Stimulated activated CD4-positive, alpha-beta T cell treated with anti-CD3 and anti-CD28 coated beads, Interleukin-1b, Interleukin-23, amount 100 ng/mL, for 24 hours (primary cell): ENCODE results near the gene MORC1.
A peak's percentile ranks its signal among the peaks of the same experiment; 100 is the strongest.

Experiments
- DNase-seq, 4 experiments: peaks; one replicate each; pipeline ENCODE4 v3.0.0-alpha.2; 2020; ENCODE audit warnings: low read depth in 4 of 4, low spot score in 1 of 4

The MORC1 gene

DNA sequence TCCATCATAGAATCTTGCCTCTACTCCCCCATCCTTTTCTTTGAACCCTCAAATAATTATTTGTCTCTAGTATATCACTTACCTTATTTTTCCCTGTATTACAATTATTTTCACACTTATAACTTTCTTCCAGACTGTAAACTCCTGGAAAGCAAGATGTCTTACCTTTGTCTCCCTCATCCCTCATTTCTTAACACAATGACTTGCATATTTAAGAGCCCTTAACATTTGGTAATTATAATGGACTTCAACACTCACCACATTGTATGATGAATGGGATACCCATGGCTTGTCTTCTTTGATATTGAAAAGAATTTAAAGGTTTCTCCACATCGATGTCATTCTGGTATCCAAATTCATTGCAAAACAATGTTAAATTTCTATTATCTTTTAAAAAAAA lies 82.9 kb downstream of the MORC1 start:
- DNase-seq = no peak

DNA sequence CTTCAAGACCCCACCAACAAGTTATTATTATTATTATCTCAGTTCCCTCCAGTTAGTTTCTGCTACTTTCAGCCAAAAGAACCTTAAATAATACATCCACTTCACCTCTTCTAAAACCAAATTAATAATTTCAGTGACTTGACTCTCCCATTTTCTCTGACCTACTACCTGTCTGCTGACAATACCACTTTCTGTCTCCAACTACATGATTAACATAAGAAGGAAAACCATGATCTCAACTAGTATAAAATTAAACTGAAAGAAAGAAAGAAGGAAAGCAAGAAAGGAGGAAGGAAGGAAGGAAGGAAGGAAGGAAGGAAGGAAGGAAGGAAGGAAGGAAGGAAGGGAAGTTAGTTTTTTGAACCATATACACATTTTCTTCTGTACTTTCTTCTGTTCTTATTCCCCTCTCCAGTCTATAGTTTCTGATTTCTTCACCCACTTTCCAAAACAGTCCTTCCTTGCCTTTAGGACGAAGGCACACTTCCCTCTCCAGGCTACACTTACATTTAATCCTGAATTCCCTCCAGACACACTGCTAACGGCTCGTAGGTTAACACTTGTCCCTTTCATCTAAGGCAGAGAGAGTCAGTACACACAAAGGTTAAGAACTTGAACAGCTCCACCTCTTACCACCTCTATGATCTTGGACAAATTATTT lies 84.8 kb downstream of the MORC1 start:
- no peak for DNase-seq

DNA sequence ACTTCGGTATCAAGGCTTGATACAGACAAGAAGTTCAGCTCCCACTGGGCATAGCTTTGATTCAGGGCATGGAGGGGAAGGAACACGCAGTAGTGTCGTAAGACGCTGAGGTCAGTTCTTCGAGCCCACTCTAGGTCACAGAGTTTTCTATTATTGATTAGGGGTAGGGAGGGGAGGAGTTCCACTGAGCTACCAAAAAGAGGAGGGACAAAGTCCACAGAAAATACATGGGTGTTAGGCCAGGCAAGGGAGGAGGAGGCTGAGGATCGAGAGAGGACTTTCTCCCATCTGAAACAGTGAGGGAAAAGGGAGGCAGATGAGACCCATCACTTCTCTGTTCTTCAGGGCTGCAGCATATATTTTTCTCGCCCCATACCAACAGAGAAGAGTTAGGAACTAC lies 89.2 kb downstream of the MORC1 start:
- no peak for DNase-seq

DNA sequence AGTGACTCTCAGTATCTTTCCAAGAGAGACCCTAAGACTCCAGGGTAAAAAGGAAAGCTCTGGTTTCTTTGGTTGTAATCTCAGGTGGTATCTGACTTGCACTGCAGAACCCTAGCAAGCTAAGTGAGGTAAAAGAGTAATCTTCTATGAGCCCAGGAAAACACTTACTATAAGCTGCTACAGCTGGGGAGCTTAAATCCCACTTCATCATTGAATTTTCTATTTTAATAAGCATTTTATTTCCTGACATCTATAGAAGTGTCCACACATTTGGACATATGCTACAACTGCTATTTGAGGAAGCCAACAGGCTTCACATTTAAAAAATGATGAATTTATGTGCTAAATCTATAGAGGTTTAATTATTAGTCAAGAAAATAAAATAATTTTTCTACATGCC lies 91.1 kb downstream of the MORC1 start:
- DNase-seq = no peak

DNA sequence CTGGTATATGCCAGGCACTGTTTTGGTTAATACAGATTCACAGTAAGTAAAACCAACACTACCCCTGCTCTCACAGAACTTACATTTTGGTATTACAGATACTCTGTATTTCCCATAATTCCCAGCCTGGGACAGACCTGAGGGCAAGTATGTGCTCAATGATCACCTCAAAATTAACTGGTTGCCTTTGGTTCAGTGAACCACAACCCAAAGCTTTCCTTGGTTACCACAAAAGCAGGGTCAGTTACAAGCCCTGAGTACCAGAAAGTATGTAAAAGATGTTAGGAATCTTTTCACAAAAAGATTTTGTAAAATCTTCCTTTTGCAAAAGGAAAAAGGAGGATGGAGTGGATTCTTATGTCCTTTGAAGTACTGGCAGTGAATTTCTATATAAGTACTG lies 92.0 kb downstream of the MORC1 start:
- no peak for DNase-seq

DNA sequence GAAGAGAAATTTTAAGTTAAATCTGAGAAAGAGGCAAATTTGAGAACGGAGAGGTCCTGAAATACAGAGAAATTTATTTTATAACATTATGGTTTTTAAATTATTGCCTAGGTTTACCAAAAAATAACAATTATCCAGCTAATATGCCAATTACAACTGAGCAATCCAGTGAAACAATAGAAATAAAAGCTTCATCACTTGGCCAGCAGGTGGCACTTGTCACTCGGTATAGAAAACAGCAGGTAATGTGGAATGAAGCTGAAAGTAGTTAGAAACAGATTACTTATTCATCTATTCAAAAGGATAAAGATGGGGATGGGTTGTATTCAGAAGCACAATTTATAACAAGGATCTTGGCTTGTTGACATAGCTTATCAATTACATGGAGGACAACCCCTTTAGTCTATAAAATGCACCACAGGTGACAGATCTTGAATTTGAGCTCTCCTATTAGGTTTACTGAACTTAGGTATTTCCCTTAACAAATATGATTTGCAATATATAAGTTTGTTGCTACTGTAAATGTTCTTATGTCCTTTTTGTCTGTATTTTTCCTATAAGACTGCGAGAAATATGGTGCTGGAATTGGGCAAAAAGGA lies 94.2 kb downstream of the MORC1 start:
- DNase-seq = peak in 2 of 4 experiments; percentile 2 to 7

DNA sequence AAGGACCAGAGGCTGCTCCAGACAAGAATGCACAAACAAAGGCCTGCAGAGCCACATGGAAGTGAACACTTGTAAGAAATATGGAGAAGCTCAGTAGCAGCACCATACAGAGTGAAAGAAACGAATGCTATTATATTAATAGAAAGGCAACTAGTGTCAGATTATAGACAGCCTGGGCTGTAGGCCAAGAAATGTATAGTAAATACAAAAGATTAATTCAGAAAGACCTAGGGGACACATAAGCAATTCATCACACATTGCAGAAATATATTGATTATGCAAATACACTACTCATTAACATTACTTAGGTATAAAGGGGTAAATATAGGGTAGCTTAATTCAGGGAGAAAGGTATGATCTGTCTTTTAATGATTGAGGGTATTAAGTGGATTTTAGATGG lies 94.8 kb downstream of the MORC1 start:
- no peak for DNase-seq

DNA sequence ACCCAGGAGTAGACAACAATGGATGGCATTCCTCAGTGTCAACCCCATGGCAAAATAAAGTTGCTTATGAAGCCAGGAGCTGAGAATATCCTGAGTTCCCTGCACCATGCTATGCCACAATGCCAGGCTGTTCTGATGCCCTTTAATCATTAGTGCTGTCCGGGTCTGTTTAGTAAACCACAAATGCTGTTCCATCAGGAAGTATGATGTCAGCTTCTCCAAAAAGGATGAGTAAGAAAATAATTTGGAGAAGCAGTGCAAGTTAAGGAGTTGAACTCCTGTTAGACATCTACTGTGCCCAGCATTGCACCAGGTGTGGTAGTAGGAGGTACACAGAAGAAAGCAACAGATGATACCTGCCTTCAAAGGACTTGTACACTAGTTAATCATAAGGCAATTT lies 96.4 kb downstream of the MORC1 start:
- no peak for DNase-seq

DNA sequence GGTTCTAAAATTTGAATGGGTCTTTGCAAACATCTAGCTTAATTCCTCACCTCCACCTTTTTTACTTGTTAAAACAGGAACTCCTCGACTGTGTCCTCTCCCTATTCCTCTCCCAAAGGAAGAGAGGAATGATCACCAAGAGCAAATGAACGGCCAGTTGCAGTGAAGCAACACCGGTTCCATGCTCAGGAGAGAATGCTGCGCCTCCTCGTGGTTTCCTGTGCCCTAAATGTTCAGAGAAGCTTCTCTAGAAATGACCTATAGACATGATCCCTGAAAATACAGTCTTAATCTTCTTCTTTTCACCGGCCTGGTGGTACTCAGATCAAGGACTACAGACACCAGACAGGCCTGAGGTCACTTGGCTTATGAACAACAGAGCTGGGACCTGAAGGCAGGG lies 99.1 kb downstream of the MORC1 start:
- DNase-seq = no peak

DNA sequence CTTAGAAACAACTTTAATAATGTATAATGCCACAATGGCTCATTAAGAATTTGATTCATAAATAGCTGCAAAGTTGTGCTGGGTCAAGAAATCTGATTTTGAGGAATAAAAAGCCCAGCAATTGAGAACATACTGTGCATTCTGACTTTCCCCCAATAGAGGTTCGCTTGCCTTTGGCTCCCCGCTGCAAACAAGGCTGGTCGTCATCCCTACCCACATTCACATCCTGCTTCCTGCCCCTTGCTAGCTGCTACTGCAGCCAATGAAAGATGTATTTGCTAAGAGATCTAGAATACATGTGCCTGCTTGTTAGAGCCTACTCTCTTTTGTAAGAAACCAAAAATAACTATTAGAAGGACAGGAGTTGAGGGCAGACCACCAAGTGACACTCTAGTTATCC lies 112.5 kb downstream of the MORC1 start:
- no peak for DNase-seq

DNA sequence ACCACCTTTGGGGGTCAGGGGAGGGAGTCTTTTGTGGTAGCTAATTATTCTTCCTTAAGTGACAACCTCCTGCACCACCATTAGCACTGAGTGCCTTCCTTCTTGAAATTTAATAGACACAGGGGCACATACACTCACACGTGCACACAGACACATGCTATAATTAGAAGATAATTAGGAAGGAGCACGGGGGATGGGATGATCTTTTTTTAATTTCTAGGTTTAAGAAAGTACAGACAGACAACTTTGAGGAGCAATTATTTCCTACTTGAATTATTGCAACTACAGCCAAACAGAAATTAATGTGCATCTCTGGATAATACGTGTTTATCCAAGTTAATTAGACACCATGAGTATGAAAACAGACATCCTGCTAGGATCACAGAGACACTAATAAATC lies 119.5 kb downstream of the MORC1 start:
- no peak for DNase-seq

DNA sequence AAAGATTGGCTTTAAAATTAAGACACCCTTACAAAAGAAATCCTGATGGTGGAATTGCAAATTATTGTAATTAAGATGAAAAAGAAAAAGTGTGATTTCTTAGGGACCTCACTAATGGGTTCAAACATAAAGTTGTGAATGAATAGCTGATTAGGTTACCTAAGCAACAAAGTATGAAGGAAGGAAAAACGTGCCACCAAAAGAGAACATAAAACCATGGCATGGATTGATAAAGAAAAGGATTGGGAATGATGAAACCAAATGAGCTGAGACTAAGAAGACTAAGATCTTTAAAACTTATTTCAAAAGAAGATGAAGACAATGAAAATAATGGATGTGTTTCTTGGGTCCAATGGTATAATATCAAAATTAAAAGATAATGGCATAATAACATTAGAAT lies 132.1 kb downstream of the MORC1 start:
- DNase-seq = no peak

DNA sequence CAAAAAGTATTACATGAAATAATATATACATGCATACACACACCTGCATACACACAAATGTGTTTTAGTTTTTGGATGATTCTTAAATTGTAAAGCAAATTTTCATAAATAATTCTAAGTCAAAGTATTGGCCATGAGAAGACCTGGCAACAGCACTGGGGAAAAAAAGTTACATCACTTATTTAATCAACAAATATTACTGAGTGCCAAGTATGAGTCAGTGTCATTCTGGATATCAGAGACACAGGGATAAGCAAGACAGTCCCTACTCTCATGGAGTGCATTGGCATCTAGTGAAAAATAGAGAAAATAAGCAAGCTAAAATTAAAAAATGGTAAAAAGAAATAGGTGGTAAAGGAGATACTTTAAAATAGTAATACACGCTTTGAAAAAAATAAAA lies 134.9 kb downstream of the MORC1 start:
- DNase-seq = no peak

DNA sequence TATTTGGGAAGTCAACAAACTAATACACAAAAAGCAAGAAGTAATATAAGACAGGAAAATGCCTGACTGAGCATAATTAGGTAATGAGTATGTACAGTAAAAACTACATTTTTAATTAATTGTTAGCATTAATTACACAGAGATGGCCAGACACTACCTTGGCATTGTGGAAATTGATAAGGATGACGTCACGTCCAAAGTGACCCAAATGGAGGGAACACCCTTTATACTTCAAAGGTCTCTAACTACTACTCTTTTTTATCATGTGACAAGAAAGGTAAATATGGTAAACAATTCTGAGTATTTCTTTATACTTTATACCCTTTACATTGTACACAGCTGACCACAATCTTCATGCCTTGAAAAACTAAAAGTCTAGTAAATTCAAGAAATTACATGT lies 141.9 kb downstream of the MORC1 start:
- no peak for DNase-seq

DNA sequence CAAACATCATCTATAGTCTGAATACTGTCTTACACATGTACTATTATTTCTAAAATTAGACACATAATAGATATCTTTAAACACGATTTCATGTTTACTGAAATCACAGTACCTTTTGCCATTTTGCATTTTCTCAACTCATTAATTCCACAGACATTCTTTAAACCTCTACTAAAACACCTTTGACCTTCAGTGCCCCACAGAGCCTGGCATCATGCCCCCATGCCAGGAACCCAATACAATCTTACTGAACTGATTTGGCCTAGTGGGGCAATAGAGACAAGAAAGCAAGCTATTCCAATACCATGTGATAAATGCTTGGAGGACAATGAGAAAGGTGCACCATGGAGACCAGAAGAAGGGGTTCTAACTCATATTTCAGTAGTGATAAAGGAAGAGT lies 144.9 kb downstream of the MORC1 start:
- DNase-seq = no peak

DNA sequence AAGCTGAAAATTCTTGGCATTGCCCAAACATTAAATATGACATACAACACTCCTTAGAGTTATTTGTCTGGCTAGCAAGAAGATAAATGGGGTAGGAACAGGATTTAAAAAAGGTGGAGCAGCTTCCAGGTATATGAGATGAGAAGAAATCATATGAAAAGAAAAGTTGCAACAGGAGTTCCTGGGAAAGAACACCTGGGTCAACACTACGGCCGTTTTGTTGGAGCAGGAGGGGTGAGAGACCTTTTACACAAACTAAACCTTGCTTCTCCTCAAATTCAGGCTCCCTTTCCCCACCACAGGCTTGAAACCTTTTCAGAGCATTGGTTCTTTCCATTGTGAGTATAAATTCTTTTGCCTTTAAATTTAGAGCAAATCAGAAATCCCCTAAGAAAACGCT lies 145.5 kb downstream of the MORC1 start:
- DNase-seq = no peak

DNA sequence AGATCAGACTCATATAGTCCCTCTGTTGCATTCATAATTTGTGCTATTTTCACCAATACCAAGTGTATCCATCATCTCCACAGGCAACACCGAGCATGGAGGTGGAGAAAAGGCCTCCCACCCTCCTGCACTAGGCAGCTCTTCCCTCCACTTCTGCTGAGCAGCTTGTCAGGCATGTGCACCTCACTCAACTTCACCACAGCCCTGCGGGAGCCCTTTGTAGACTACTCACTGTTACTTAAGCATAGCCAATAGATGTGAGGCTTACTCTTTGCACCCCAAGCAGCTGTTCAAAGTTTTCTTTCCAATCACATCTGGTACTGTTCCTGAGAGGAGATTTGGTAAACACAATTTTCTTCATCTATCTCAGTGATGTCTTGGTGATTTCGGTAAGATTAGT lies 147.4 kb downstream of the MORC1 start:
- no peak for DNase-seq

DNA sequence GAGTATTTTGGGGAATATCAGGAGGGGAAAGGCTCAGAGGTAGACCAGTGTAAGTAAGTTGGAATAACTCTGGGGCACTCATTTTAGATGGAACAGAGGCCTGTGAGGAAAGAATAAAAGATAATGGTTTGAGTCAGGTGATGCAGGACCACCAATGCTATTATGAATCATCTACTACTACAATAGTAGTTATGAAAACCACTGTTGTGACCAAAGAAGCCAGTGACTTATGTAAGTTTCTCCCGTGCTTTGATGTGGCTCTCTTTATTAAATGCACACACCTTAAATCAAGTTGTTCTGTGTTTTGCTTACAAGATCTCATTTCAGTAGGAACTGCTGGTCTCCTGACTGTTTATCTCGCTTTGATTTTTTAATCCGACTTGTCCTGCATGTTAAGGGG lies 151.2 kb downstream of the MORC1 start:
- no peak for DNase-seq

DNA sequence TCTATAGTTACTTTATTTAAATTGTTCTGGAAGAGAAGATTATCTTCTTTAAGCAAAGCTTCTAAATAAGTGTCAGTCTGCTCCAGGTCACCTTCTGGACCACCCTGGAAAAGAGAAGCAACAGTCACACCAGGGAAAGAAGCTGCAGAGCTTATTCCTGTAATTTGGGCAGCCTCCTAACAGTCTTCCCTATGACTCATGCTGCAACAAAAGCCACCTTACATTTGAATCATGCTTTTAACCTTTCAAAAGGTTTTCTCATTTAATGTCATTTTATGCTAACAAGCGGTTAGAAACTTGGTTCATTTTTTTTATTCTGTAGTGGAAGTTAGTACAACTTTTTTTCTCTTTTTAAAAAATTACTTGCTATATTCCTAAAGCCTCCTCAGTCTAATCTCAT lies 158.9 kb downstream of the MORC1 start:
- no peak for DNase-seq

DNA sequence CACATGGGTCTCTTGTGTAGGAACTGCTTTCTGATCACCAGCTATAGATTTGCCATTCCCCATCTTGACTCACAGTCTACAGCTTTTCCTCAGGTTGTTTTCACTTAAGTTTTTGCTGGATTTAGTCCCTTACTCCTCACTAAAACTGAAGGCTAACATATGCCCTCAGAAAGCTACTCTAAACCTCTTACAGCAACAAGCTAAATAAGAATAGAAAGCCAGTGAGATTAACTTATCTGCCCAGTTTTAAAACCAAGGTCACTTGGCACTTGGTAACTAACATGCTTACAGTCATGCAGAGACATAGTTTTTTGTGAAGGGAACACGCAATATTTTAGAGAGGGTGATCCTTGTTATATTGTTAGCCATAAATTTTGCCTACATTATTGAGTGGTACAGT lies 164.2 kb downstream of the MORC1 start, which contains the start of gene GUCA1C:
Gene GUCA1C, minus strand, starts transcription at position 180 of the 400 bp plus-strand sequence. Its CDS starts 117 bp downstream, at position 63.
- no peak for DNase-seq

DNA sequence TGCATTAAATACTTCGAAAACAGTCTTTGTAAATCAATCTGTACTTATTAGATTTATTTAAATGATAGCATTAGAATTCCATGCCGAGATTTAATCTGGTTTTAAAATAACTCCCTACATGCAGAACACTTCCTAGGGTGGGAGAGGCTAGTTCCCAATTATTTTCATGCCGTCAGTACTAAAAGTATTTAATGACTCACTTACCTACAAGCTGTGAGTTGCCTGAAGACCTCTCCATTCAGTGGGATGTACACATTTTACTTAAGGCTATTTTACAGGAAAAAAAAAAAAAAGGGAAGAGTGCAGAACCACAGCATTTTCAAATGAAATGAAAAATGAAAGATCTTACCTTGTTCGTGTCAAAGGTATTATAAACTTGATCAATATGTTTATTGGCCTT lies 164.7 kb downstream of the MORC1 start:
- no peak for DNase-seq

DNA sequence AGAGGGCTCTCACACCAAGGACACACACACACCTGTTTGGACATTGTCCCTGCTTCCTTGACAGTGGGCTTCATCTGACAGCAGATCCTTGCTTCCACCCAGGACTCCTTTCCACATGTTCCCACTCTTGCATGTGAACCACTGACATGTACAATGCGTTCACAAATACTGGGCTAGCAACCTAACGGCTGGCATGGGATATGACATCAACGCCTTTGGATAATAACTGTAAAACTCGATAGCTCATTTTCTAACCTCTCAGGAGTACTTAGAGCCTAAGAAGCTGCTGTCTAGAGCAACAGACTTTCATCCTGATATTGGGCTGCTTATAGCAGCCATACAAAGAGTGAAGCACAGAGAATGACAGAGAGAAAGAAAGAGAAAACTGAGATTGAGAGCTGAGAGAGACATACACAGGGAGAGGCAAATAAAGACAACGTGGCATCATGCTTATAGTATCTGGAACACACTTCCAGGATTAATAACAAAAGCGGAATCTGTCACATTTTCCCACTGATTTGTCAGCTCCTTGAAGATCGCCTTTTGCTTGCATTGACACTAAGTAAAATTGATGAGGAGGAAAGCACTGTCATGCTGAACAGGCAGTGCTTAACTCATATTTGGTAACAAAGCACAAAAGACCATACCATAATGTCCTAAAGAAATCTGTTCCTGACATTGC lies 166.0 kb downstream of the MORC1 start:
- no peak for DNase-seq

DNA sequence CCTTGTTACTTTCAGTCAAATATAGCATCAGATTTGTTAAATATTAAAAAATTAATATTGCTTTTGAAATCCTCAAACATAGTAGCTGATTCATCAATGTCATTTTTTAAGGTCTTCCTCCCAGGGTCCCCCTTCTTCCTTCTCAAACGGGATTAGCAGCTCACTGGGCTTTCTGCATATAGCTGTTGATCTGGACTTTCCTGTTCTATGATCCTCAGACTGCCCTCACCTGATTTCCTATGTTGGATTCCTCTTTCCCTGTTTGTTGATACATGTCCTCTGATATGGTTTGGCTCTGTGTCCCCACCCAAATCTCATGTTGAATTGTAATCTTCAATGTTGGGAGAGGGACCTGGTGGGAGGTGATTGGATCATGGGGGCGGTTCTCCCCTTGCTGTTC lies 170.1 kb downstream of the MORC1 start:
- DNase-seq = no peak
